ENCODE measurements around the gene BCOR.

The BCOR gene

DNA sequence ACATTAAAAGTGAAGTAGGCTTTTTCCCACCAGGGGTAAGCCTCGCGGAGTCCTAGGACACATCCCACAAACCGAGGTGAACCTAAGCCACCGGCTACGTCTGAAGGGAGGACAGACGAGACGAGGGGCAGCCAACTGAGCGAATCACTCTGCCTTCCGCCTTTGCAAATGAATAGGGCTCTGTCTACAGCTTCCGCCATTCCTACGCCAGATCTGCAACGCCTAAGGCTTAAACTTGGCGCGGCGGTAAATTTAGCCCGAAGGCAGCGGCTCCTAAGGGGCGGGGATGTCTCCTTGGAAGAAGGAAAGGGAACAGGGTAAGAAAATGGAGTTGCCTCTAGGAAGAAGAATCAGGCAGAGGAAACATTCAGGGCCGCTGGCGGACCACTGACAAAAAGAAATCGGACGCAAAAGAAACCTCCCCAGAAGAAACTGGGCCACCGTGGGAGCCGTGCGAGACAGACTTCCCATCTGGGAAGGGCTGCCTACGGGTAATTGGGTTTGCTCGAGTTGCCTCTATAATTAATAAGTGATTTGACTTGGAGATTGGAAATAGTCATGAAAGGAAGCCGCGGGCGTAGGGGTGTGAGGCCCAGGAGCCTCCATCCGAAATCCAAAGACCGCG, 90.5 kb downstream of the BCOR start:
- in situ Hi-C loops (cut with MboI; ENCODE audit: low sequenced_read_pairs), result no loop called here

GRCh38 chrX:40006106-40007017, 91.4 kb downstream of the BCOR start:
- in situ Hi-C loops (cut with MboI; ENCODE audit: low sequenced_read_pairs), result no loop called here

DNA sequence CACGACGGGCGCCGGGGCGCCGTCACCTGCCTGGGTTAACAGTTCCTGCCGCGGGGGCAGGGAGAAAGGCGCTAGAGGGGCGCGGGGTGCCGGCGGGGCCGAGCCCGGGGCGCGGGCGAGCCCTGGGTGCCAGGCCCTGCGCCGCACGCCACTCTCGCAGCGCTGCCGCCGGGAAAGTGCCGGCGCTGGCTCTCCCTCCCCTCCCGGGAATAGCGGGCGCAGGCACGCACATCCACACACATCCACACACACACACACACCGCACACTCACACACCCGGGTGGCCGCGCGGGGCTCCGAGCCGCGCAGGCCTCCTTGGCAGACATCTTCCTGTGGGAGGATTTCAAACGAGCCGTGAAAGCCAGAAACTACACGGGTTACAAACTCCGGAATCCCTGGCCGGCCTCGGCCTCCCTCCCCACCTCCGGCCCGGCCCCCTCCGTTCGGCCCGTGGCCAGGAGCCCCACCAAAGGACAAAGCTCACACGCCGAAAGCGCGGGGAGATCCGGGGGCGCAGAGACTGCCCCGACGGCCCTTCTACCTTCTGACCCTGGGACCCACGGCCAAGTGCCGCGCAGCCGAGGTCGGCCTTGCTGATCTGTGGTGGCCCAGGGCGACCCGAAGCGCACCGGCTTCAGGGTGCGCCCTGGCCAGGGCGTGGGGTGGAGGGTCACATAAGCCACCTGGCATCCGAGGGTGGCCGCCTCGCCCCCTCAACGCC, 92.3 kb downstream of the BCOR start:
- in situ Hi-C loops (cut with MboI; ENCODE audit: low sequenced_read_pairs), result no loop called here

DNA sequence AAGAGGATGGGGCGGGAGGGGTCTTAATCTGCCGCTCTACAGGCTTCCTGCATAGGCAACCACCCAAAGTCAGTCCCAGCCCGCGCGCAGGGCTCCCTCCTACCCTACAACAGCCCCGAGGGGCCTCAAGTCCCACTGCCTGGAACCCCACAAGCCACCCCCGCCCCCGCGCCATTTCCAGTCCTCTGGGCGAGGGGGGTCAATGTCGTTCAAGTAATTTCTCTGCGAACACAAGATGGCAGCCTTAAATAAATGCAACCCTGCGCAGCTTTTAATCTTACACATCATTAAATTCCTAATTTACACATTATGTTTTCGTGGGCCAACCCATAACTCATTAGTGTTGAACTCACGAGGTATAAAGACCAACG, 92.9 kb downstream of the BCOR start:
- in situ Hi-C loops (cut with MboI; ENCODE audit: low sequenced_read_pairs), result no loop called here

- in situ Hi-C loops (cut with MboI; ENCODE audit: low sequenced_read_pairs), result no loop called here
These were observed 93.6 kb downstream of the BCOR start for GRCh38 chrX:40004246-40004535.

DNA sequence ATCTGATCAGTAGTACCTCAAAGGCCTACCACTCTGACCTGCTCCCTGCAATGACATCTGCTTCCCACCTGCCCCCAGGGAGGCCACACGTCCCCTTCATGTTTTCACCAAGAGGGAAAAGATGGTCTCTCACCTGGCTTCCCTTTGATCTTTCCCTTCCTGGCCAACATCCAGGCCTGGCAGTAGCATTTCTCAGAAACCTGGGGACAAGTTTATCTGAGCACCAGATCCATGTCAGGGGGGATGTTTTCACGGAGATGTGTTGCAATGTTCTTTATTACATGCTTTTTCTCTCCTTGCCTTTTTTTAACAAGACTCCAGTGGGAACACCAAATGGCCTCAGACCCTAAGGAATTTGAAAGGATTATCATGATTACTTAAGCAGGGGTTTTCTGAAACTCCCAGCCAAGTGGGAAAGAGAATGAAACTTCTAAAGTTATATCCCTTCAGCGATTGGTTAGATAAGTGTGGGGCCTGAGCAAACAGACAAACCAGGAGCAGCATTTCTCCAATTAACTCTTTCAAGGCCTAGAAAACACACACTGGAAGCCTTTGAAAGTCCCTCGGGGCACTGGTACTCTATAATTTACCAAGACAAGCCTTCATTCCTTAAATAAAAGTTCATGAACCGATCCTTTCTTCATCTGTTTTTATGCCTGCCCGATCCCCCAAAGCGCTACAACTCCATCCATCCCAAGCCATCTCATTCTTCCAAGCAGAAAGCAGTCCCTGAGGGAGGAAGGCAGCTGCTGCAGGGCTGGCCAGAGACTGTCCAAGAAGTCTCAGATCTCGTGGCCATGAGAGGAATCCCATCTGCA, 94.1 kb downstream of the BCOR start:
- in situ Hi-C loops (cut with MboI; ENCODE audit: low sequenced_read_pairs), result no loop called here

DNA sequence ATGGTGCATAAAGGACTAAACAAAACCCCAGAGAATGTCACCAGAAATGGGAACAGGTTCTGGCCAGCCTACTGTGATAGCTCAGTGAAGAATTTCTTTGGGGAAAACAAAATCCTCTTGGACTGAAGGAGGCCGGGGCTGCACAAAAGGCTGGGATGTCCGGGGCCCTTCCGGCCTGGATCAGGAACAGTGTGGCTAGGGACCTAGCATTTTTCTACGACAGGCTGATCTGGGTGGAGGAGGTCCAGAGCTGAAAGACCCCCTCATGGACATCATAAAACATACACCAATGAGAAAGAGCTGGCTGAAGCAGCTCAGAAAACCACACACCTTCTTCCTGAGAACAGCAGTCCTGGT, 94.7 kb downstream of the BCOR start:
- in situ Hi-C loops (cut with MboI; ENCODE audit: low sequenced_read_pairs), result no loop called here
